T-helper 9 cell (primary cell): Measurements from ENCODE around the gene SMIM35.

Experiments
- DNase-seq: peaks from one replicate; pipeline ENCODE4 v3.0.0-alpha.2; 2020

SMIM35 gene

GRCh38 chr11:118000067-118000849 is 86.5 kb downstream of the SMIM35 start:
- DNase-seq = no peak

GRCh38 chr11:117999354-117999993 is 87.3 kb downstream of the SMIM35 start:
- no peak for DNase-seq

GRCh38 chr11:117998664-117999353 is 88.0 kb downstream of the SMIM35 start:
- no peak for DNase-seq

GRCh38 chr11:117997823-117998579 is 88.8 kb downstream of the SMIM35 start:
- no peak for DNase-seq

GRCh38 chr11:117997406-117997805 is 89.4 kb downstream of the SMIM35 start:
- DNase-seq = no peak

- DNase-seq = no peak
Measured at GRCh38 chr11:117996058-117996457, 90.7 kb downstream of the SMIM35 start.

GRCh38 chr11:117995472-117995871 is 91.3 kb downstream of the SMIM35 start:
- DNase-seq = no peak

GRCh38 chr11:117993988-117994745 is 92.6 kb downstream of the SMIM35 start:
- no peak for DNase-seq

- no peak for DNase-seq
Measured at GRCh38 chr11:117992620-117993019, 94.1 kb downstream of the SMIM35 start.

- DNase-seq = no peak
Measured at GRCh38 chr11:117992136-117992535, 94.6 kb downstream of the SMIM35 start.

GRCh38 chr11:117989351-117990102 is 97.2 kb downstream of the SMIM35 start:
- no peak for DNase-seq

GRCh38 chr11:117986981-117987574 is 99.7 kb downstream of the SMIM35 start:
- peak; percentile 37 for DNase-seq

GRCh38 chr11:117985953-117986887 is 100.5 kb downstream of the SMIM35 start, which contains the start of gene IL10RA:
IL10RA (plus strand) TSS chr11:117986394; CDS start chr11:117986468, 74 bp downstream.
- peak; percentile 75 for DNase-seq

GRCh38 chr11:117984476-117984875 is 102.3 kb downstream of the SMIM35 start:
- no peak for DNase-seq

- no peak for DNase-seq
Measured at GRCh38 chr11:117983163-117983475, 103.6 kb downstream of the SMIM35 start.

GRCh38 chr11:117980720-117981119 is 106.0 kb downstream of the SMIM35 start:
- no peak for DNase-seq

- no peak for DNase-seq
Measured at GRCh38 chr11:117980280-117980679, 106.5 kb downstream of the SMIM35 start.

GRCh38 chr11:117979481-117980211 is 107.1 kb downstream of the SMIM35 start:
- no peak for DNase-seq

- no peak for DNase-seq
Measured at GRCh38 chr11:117978991-117979390, 107.8 kb downstream of the SMIM35 start.
